H9 (cell line): ENCODE results near the gene SETBP1. TPM values are rescaled to one million over a fixed set of nuclear protein-coding genes. Genes with fewer than 3 reads are reported as not detected.

Source experiments
- DNase-seq: peaks from one replicate; pipeline ENCODE4 v3.0.0-alpha.2; 2017
- H2AFZ ChIP-seq: one replicate; pipeline ENCODE4 v1.6.1; 2013; ENCODE audit warnings: mild to moderate bottlenecking, low read length, control low read depth, moderate library complexity
- H2AK5ac ChIP-seq: 2 replicates; pipeline ENCODE4 v1.6.1; 2013; ENCODE audit warnings: low read length, control low read depth, mixed read lengths; ENCODE audit not compliant: insufficient read length
- H2BK120ac ChIP-seq: one replicate; pipeline ENCODE4 v1.6.1; 2013; ENCODE audit warnings: low read depth, mild to moderate bottlenecking, low read length, control low read depth, inconsistent platforms; ENCODE audit not compliant: poor library complexity, severe bottlenecking
- H2BK12ac ChIP-seq: 2 replicates; pipeline ENCODE4 v1.6.1; 2013; ENCODE audit warnings: low read length, control low read depth, mixed read lengths, low read depth; ENCODE audit not compliant: insufficient read length
- H2BK15ac ChIP-seq: 2 replicates; pipeline ENCODE4 v1.6.1; 2013; ENCODE audit warnings: low read depth, low read length, control low read depth
- H2BK20ac ChIP-seq: one replicate; pipeline ENCODE4 v1.6.1; 2013; ENCODE audit warnings: low read depth, mild to moderate bottlenecking, low read length, control low read depth, inconsistent platforms; ENCODE audit not compliant: poor library complexity, severe bottlenecking
- H2BK5ac ChIP-seq: 2 replicates; pipeline ENCODE4 v1.6.1; 2013; ENCODE audit warnings: low read length, control low read depth, mixed read lengths; ENCODE audit not compliant: insufficient read length
- H3K14ac ChIP-seq: 2 replicates; pipeline ENCODE4 v1.6.1; 2013; ENCODE audit warnings: low read length, control low read depth; ENCODE audit not compliant: insufficient read depth
- H3K18ac ChIP-seq: 2 replicates; pipeline ENCODE4 v1.6.1; 2013; ENCODE audit warnings: low read depth, mild to moderate bottlenecking, mixed read lengths, low read length, control low read depth; ENCODE audit not compliant: insufficient read length
- H3K23ac ChIP-seq: 2 replicates; pipeline ENCODE4 v1.6.1; 2013; ENCODE audit warnings: low read length, control low read depth, mixed read lengths, low read depth; ENCODE audit not compliant: insufficient read length
- H3K23me2 ChIP-seq: 2 replicates; pipeline ENCODE4 v1.6.1; 2013; ENCODE audit warnings: low read depth, mild to moderate bottlenecking, mixed read lengths, low read length, control low read depth; ENCODE audit not compliant: insufficient read length, poor library complexity, severe bottlenecking
- H3K27ac ChIP-seq: 2 replicates; pipeline ENCODE4 v1.5.1; 2013; ENCODE audit warnings: low read length, control low read depth, mixed read lengths, low read depth; ENCODE audit not compliant: insufficient read length
- H3K27me3 ChIP-seq: 2 replicates; pipeline ENCODE4 v1.6.1; 2013; ENCODE audit warnings: low read length, control low read depth, inconsistent platforms; ENCODE audit not compliant: insufficient read depth
- H3K4ac ChIP-seq: 2 replicates; pipeline ENCODE4 v1.6.1; 2013; ENCODE audit warnings: low read depth, mild to moderate bottlenecking, control low read depth, inconsistent platforms, low read length, moderate library complexity
- H3K4me1 ChIP-seq: 2 replicates; pipeline ENCODE4 v1.6.1; 2013; ENCODE audit warnings: low read length, control low read depth, inconsistent platforms; ENCODE audit not compliant: insufficient read depth
- H3K4me2 ChIP-seq: 2 replicates; pipeline ENCODE4 v1.6.1; 2013; ENCODE audit warnings: low read length, control low read depth, mixed read lengths; ENCODE audit not compliant: insufficient read length, insufficient read depth
- H3K56ac ChIP-seq: 2 replicates; pipeline ENCODE4 v1.6.1; 2013; ENCODE audit warnings: low read depth, mild to moderate bottlenecking, mixed read lengths, low read length, control low read depth; ENCODE audit not compliant: insufficient read length
- H3K79me1 ChIP-seq: 2 replicates; pipeline ENCODE4 v1.6.1; 2013; ENCODE audit warnings: low read depth, mild to moderate bottlenecking, moderate library complexity, low read length, control low read depth, inconsistent platforms; ENCODE audit not compliant: insufficient read depth, poor library complexity, severe bottlenecking
- H3K79me2 ChIP-seq: 2 replicates; pipeline ENCODE4 v1.6.1; 2013; ENCODE audit warnings: low read length, control low read depth, inconsistent platforms; ENCODE audit not compliant: insufficient read depth
- H3K9ac ChIP-seq: 2 replicates; pipeline ENCODE4 v1.6.1; 2013; ENCODE audit warnings: low read length, control low read depth, mixed read lengths; ENCODE audit not compliant: insufficient read length; ENCODE audit errors: extremely low read depth
- H3K9me3 ChIP-seq: one replicate; pipeline ENCODE4 v1.6.1; 2013; ENCODE audit warnings: low read depth, low read length, inconsistent platforms; ENCODE audit not compliant: control insufficient read depth
- H3T11ph ChIP-seq: one replicate; pipeline ENCODE4 v1.6.1; 2013; ENCODE audit warnings: mild to moderate bottlenecking, low read length, control low read depth, inconsistent platforms
- H4K20me1 ChIP-seq: one replicate; pipeline ENCODE4 v1.6.1; 2013; ENCODE audit not compliant: control insufficient read depth, insufficient read length, insufficient read depth
- H4K5ac ChIP-seq: 2 replicates; pipeline ENCODE4 v1.6.1; 2013; ENCODE audit warnings: low read depth, mild to moderate bottlenecking, mixed read lengths, low read length, control low read depth; ENCODE audit not compliant: insufficient read length
- H4K8ac ChIP-seq: replicated peaks from 2 replicates; pipeline ENCODE4 v1.6.1; 2013; ENCODE audit warnings: low read length, control low read depth, mixed read lengths, low read depth; ENCODE audit not compliant: insufficient read length
- H4K91ac ChIP-seq: 2 replicates; pipeline ENCODE4 v1.6.1; 2013; ENCODE audit warnings: low read depth, mild to moderate bottlenecking, moderate library complexity, mixed read lengths, low read length, control low read depth; ENCODE audit not compliant: insufficient read length
- H3K27ac Mint-ChIP-seq, 3 experiments: 2 replicates in 2 of 3; 3 replicates in 1 of 3; pipeline ENCODE4 v1.8.0; 2020 to 2021; ENCODE audit warnings: mixed read lengths in 3 of 3, mild to moderate bottlenecking in 1 of 3, moderate library complexity in 1 of 3
- H3K27me3 Mint-ChIP-seq: 2 replicates; pipeline ENCODE4 v1.8.0; 2021; ENCODE audit warnings: low read depth, mild to moderate bottlenecking, moderate library complexity, mixed read lengths
- H3K36me3 Mint-ChIP-seq, 3 experiments: 2 replicates in 2 of 3; 3 replicates in 1 of 3; pipeline ENCODE4 v1.8.0; 2020 to 2021; ENCODE audit warnings: low read depth in 3 of 3, mixed read lengths in 3 of 3; ENCODE audit not compliant: insufficient read depth in 1 of 3
- H3K4me1 Mint-ChIP-seq, 2 experiments: 2 replicates each; pipeline ENCODE4 v1.8.0; 2020; ENCODE audit warnings: mixed read lengths in 2 of 2
- H3K4me3 Mint-ChIP-seq, 2 experiments: 2 replicates in 1 of 2; 3 replicates in 1 of 2; pipeline ENCODE4 v1.8.0; 2020 to 2021; ENCODE audit warnings: mild to moderate bottlenecking in 2 of 2, mixed read lengths in 2 of 2, moderate library complexity in 1 of 2
- H3K9me3 Mint-ChIP-seq, 2 experiments: 2 replicates in 1 of 2; 3 replicates in 1 of 2; pipeline ENCODE4 v1.8.0; 2020; ENCODE audit warnings: mild to moderate bottlenecking in 2 of 2, mixed read lengths in 2 of 2, moderate library complexity in 1 of 2
- CTCF ChIP-seq: fragments of 200-600 bp; sonication (generic); conservative IDR thresholded peaks from 3 replicates; pipeline ENCODE4 v1.8.0; 2021; ENCODE audit warnings: antibody characterized with exemption, mild to moderate bottlenecking
- WGBS: extraction: QIAGEN DNeasy Blood & Tissue Kit; methylation state at CpG from one replicate; pipeline ENCODE4 v1.1.7; 2013; ENCODE audit warnings: missing lambda C conversion rate, low lambda C conversion rate, mixed read lengths; ENCODE audit not compliant: insufficient read length; ENCODE audit errors: extremely low coverage; 5-methylcytosine and 5-hydroxymethylcytosine counted together
- total RNA-seq: library from RNA; stranded (reverse); gene quantifications from 2 replicates; pipeline ENCODE4 v1.2.1, GENCODE V29; 2021

SETBP1 gene
- total RNA-seq, 1 experiment from 2014 or later, result 4.6 TPM

GRCh38 chr18:44917216-44918141 lies 236.8 kb downstream of the SETBP1 start:
- no peak overlapping the region for H3K23ac ChIP-seq
- H2AFZ ChIP-seq, result no peak overlapping the region
- no peak overlapping the region for H4K8ac ChIP-seq
- H2BK12ac ChIP-seq, result no peak overlapping the region
- no peak overlapping the region for H3T11ph ChIP-seq
- no peaks in the 10 kb centered on the region for H3K23me2 ChIP-seq
- no peak overlapping the region for H3K56ac ChIP-seq
- no peak overlapping the region for H2AK5ac ChIP-seq
- WGBS, result no CpG with 5 or more reads among the region's 10 CpGs
- H3K4me2 ChIP-seq, result no peak overlapping the region
- no peak for TF ChIP-seq CTCF
- no peaks in the 10 kb centered on the region for H4K20me1 ChIP-seq
- no peak overlapping the region for H2BK20ac ChIP-seq
- no peak for DNase-seq
- H3K14ac ChIP-seq, result no peak overlapping the region
- no peaks in the 10 kb centered on the region for H3K9me3 ChIP-seq
- no peaks in the 10 kb centered on the region for H3K79me2 ChIP-seq
- H4K91ac ChIP-seq, result no peak overlapping the region
- no peaks in the 10 kb centered on the region for H3K4me1 ChIP-seq
- Mint-ChIP-seq H3K27me3 (no peaks in the 10 kb centered on the region), H3K9me3 (no peaks in the 10 kb centered on the region), H3K4me3 (no peak overlapping the region), H3K27ac (no peak overlapping the region), H3K4me1 (peaks cover 5 to 8% of the 10 kb centered on the region in 2 experiments), H3K36me3 (no peaks in the 10 kb centered on the region)
- no peaks in the 10 kb centered on the region for H3K79me1 ChIP-seq
- H3K4ac ChIP-seq, result no peak overlapping the region
- H2BK120ac ChIP-seq, result no peak overlapping the region
- H4K5ac ChIP-seq, result no peak overlapping the region
- no peak overlapping the region for H2BK5ac ChIP-seq
- H3K18ac ChIP-seq, result no peak overlapping the region
- no peak overlapping the region for H2BK15ac ChIP-seq
- no peak overlapping the region for H3K27ac ChIP-seq
- no peaks in the 10 kb centered on the region for H3K27me3 ChIP-seq
- H3K9ac ChIP-seq, result no peak overlapping the region
